Uterus (tissue), 2 donors: ENCODE results near the gene TMEM204.

Experiments
- CTCF ChIP-seq, 4 experiments: fragments of 200-600 bp in 2 of 4; fragments of 450-650 bp in 2 of 4; sonication (generic) in 2 of 4; IDR thresholded peaks; one replicate each; pipeline ENCODE4 v1.5.1; 2016 to 2019; ENCODE audit warnings: antibody characterized with exemption in 4 of 4, mild to moderate bottlenecking in 2 of 4, moderate library complexity in 1 of 4
- POLR2A ChIP-seq, 2 donors: fragments of 450-650 bp; IDR thresholded peaks; one replicate each; pipeline ENCODE4 v1.6.1; 2016; ENCODE audit warnings: antibody characterized with exemption in 2 of 2, mild to moderate bottlenecking in 1 of 2, moderate library complexity in 1 of 2

GRCh38 chr16:1572673-1573072 is 39.2 kb downstream of the TMEM204 start:
- TF ChIP-seq POLR2A (IDR thresholded peaks at IDR 0.05) (no peak), CTCF (IDR thresholded peaks at IDR 0.05) (no peak)
